ENCODE data around the gene RNF149. TPM values are rescaled to one million over a fixed set of nuclear protein-coding genes. Genes with fewer than 3 reads are reported as not detected.
"Not testable (repeated sequence)": the region's sequence is repeated elsewhere in the genome, so short reads cannot be mapped to it uniquely, and the experiment has no call there.

The RNF149 gene
- total RNA-seq, 1 donor from 2014 or later = 35.0 TPM

GRCh38 chr2:101356055-101356454 lies 47.6 kb upstream of the RNF149 start:
- no peaks in the 10 kb centered on the region for H3K4me1 ChIP-seq
- H3K27ac Mint-ChIP-seq = no peak overlapping the region
- no peaks in the 10 kb centered on the region for H3K9me3 ChIP-seq (ENCODE audit: low read depth)
- H3K36me3 ChIP-seq = no peaks in the 10 kb centered on the region
- no peak overlapping the region for H3K4me3 Mint-ChIP-seq
- no peaks in the 10 kb centered on the region for H4K20me1 ChIP-seq (ENCODE audit: low read depth)
- TF ChIP-seq CTCF (IDR thresholded peaks at IDR 0.05) = no peak
- no peak for TF ChIP-seq EZH2phosphoT487 (IDR thresholded peaks at IDR 0.05)
- no peak for TF ChIP-seq EZH2 (IDR thresholded peaks at IDR 0.05)
- no peak overlapping the region for H3K4me3 ChIP-seq
- no peak for DNase-seq (ENCODE audit: low spot score)
- H3K27me3 ChIP-seq = no peaks in the 10 kb centered on the region
- H3K27me3 Mint-ChIP-seq (ENCODE audit: insufficient read depth, low read depth) = peaks cover 5% of the 10 kb centered on the region
- no peaks in the 10 kb centered on the region for H3F3A ChIP-seq (ENCODE audit: low read depth)
- H2AFZ ChIP-seq (replicated peaks) = no peak overlapping the region
- H3K9ac ChIP-seq = no peak overlapping the region
- H3K4me1 Mint-ChIP-seq = peaks cover 3% of the 10 kb centered on the region
- no peak overlapping the region for H3K4me2 ChIP-seq
- H3K9me3 Mint-ChIP-seq = no peaks in the 10 kb centered on the region
- H3K27ac ChIP-seq = no peak overlapping the region
- H3K36me3 Mint-ChIP-seq = no peaks in the 10 kb centered on the region
- no peaks in the 10 kb centered on the region for H3K79me2 ChIP-seq (ENCODE audit: low read depth)

GRCh38 chr2:101355401-101356054 lies 47.0 kb upstream of the RNF149 start:
- DNase-seq (ENCODE audit: low spot score) = no peak
- H3K36me3 Mint-ChIP-seq = no peaks in the 10 kb centered on the region
- Histone ChIP-seq H4K20me1 (ENCODE audit: low read depth) (no peaks in the 10 kb centered on the region), H3K27me3 (no peaks in the 10 kb centered on the region), H3K9ac (no peak overlapping the region), H3F3A (ENCODE audit: low read depth) (no peaks in the 10 kb centered on the region), H3K4me1 (no peaks in the 10 kb centered on the region), H3K36me3 (no peaks in the 10 kb centered on the region), H3K4me3 (no peak overlapping the region), H3K9me3 (ENCODE audit: low read depth) (no peaks in the 10 kb centered on the region), H3K27ac (no peak overlapping the region), H3K4me2 (no peak overlapping the region), H2AFZ (replicated peaks) (no peak overlapping the region), H3K79me2 (ENCODE audit: low read depth) (no peaks in the 10 kb centered on the region)
- no peak overlapping the region for H3K4me3 Mint-ChIP-seq
- TF ChIP-seq CTCF (IDR thresholded peaks at IDR 0.05) (no peak), EZH2phosphoT487 (IDR thresholded peaks at IDR 0.05) (no peak), EZH2 (IDR thresholded peaks at IDR 0.05) (no peak)
- H3K27ac Mint-ChIP-seq = no peak overlapping the region
- no peaks in the 10 kb centered on the region for H3K9me3 Mint-ChIP-seq
- peaks cover 3% of the 10 kb centered on the region for H3K4me1 Mint-ChIP-seq
- peaks cover 4% of the 10 kb centered on the region for H3K27me3 Mint-ChIP-seq (ENCODE audit: insufficient read depth, low read depth)

- Histone ChIP-seq H3K79me2 (ENCODE audit: low read depth) (no peaks in the 10 kb centered on the region), H2AFZ (replicated peaks) (peak overlapping the region; percentile 76), H3K4me2 (no peak overlapping the region), H3K27me3 (no peaks in the 10 kb centered on the region), H3K9me3 (ENCODE audit: low read depth) (no peaks in the 10 kb centered on the region), H4K20me1 (ENCODE audit: low read depth) (no peaks in the 10 kb centered on the region), H3K9ac (no peak overlapping the region), H3K4me3 (no peak overlapping the region), H3F3A (ENCODE audit: low read depth) (no peaks in the 10 kb centered on the region), H3K36me3 (no peaks in the 10 kb centered on the region), H3K4me1 (no peaks in the 10 kb centered on the region), H3K27ac (no peak overlapping the region)
- no peak for TF ChIP-seq EZH2phosphoT487 (IDR thresholded peaks at IDR 0.05)
- TF ChIP-seq CTCF (IDR thresholded peaks at IDR 0.05) = no peak
- TF ChIP-seq EZH2 (IDR thresholded peaks at IDR 0.05) = no peak
- Mint-ChIP-seq H3K36me3 (no peaks in the 10 kb centered on the region), H3K9me3 (no peaks in the 10 kb centered on the region), H3K27ac (no peak overlapping the region), H3K4me3 (no peak overlapping the region), H3K4me1 (peaks cover 3% of the 10 kb centered on the region), H3K27me3 (ENCODE audit: insufficient read depth, low read depth) (peaks cover 4% of the 10 kb centered on the region)
- DNase-seq (ENCODE audit: low spot score) = no peak
Observed at GRCh38 chr2:101354420-101355311, 46.2 kb upstream of the RNF149 start.

- H3K4me1 Mint-ChIP-seq; H3K36me3 ChIP-seq; H3K9me3 ChIP-seq (ENCODE audit: low read depth); H3K27me3 ChIP-seq; H3K9me3 Mint-ChIP-seq; H3K4me3 ChIP-seq; H4K20me1 ChIP-seq (ENCODE audit: low read depth); H3K4me3 Mint-ChIP-seq; H3K9ac ChIP-seq; H3F3A ChIP-seq (ENCODE audit: low read depth); H3K27ac ChIP-seq; H3K36me3 Mint-ChIP-seq; H3K4me1 ChIP-seq; DNase-seq (ENCODE audit: low spot score); H3K79me2 ChIP-seq (ENCODE audit: low read depth); H2AFZ ChIP-seq (replicated peaks); H3K4me2 ChIP-seq; H3K27me3 Mint-ChIP-seq (ENCODE audit: insufficient read depth, low read depth); H3K27ac Mint-ChIP-seq: not testable (repeated sequence)
Observed at GRCh38 chr2:101352631-101353030, 44.1 kb upstream of the RNF149 start.
